Stimulated activated naive CD4-positive, alpha-beta T cell treated with Interleukin-2 at 50 U/mL for 16 hours (primary cell): ENCODE data around the gene ECT2L.
"Not testable (repeated sequence)": the region's sequence is repeated elsewhere in the genome, so short reads cannot be mapped to it uniquely, and the experiment has no call there.

ENCODE experiments used
- DNase-seq: peaks from one replicate; lab custom pipeline; 2025; lab: John Stamatoyannopoulos, UW

Gene ECT2L

GRCh38 chr6:138936873-138937272 is 141.0 kb downstream of the ECT2L start:
- not testable (repeated sequence) for DNase-seq

- no peak for DNase-seq
Measured at GRCh38 chr6:138943089-138943625, 147.3 kb downstream of the ECT2L start.

DNA sequence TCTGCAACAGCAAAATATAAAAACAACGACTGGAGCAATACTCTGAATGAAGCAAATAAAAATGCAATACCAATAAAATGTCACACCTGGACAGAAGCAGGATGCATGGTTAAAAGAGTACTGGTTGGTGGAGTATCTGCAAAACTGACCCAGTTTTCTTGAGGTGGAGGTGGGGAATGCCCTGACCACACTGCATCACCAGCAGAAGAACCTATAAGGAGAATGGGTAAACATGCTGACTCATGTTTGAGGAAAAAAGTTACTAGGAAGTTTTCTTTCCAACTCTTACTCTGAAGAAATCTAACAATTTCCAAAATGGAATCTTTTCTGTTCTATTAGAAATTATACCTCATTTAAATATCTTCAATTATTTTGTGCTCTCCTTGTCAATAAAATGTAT is 148.5 kb downstream of the ECT2L start:
- peak; percentile 10 for DNase-seq

GRCh38 chr6:138945354-138945753 is 149.5 kb downstream of the ECT2L start:
- DNase-seq = no peak

- DNase-seq = no peak
Measured at GRCh38 chr6:138948004-138948403, 152.1 kb downstream of the ECT2L start.

- DNase-seq = no peak
Measured at GRCh38 chr6:138948546-138949179, 152.8 kb downstream of the ECT2L start.

- DNase-seq = no peak
Measured at GRCh38 chr6:138953451-138953850, 157.6 kb downstream of the ECT2L start.
